HepG2 (cell line): ENCODE data around the gene FAM114A1. TPM values are rescaled to one million over a fixed set of nuclear protein-coding genes. Genes with fewer than 3 reads are reported as not detected.

Experiments used
- ATAC-seq: fragments of 200-7000 bp; cut with Tn5 transposase; 3 replicates; pipeline ENCODE4 v1.9.1; 2020; ENCODE audit warnings: mild to moderate bottlenecking, moderate library complexity
- BruUV-seq: library from RNA; stranded (reverse); fragments of 400-500 nt; replicated peaks from 2 replicates; lab custom pipeline; 2021; lab: Mats Ljungman, UMichigan
- CTCF ChIA-PET: fragments of 300-600 bp; formaldehyde crosslinking; extraction: SDS; loops from one replicate; lab custom pipeline; 2021; ENCODE audit warnings: low total read pairs, inconsistent platforms, low intra/inter-chr PET ratio; lab: Yijun Ruan, JAX
- POLR2A ChIA-PET: fragments of 350-600 bp; sonication (Branson Sonifier 250); formaldehyde crosslinking; loops from one replicate; lab custom pipeline; 2020; ENCODE audit warnings: antibody characterized with exemption, inconsistent platforms; lab: Yijun Ruan, JAX
- DNase-seq: peaks from one replicate; pipeline ENCODE4 v3.0.0-alpha.2; 2015; ENCODE audit warnings: low spot score
- FAIRE-seq: peaks from 3 replicates; lab custom pipeline; 2011; peaks lifted over from hg19 to GRCh38; lab: Jason Lieb, UNC
- H2AFZ ChIP-seq: one replicate; pipeline ENCODE4 v1.6.1; 2011; ENCODE audit warnings: low read length, inconsistent platforms
- H3K27ac ChIP-seq: fragments of 300-600 bp; 3 replicates; pipeline ENCODE4 v1.8.0; 2011; ENCODE audit warnings: mixed run types, mild to moderate bottlenecking, mixed read lengths, low read length, inconsistent platforms; ENCODE audit not compliant: insufficient read depth; ENCODE audit errors: extremely low read length
- H3K27me3 ChIP-seq, 2 experiments: fragments of 200-600 bp in 1 of 2; 2 replicates in 1 of 2; 3 replicates in 1 of 2; pipeline versions ENCODE4 v1.6.0 to v1.8.0; 2011; ENCODE audit warnings: low read length in 2 of 2, mild to moderate bottlenecking in 2 of 2, moderate library complexity in 2 of 2, inconsistent platforms in 1 of 2; ENCODE audit not compliant: insufficient read depth in 2 of 2, control insufficient read depth in 1 of 2
- H3K36me3 ChIP-seq, 2 experiments: fragments of 200-600 bp in 1 of 2; replicated peaks in 1 of 2; 2 replicates in 1 of 2; 3 replicates in 1 of 2; pipeline versions ENCODE4 v1.5.1 to v1.8.0; 2011; ENCODE audit warnings: low read length in 2 of 2, inconsistent platforms in 1 of 2; ENCODE audit not compliant: insufficient read depth in 2 of 2, control insufficient read depth in 1 of 2
- H3K4me1 ChIP-seq: 2 replicates; pipeline ENCODE4 v1.5.1; 2012; ENCODE audit warnings: low read length, inconsistent platforms; ENCODE audit not compliant: insufficient read depth
- H3K4me2 ChIP-seq: 2 replicates; pipeline ENCODE4 v1.6.0; 2011; ENCODE audit warnings: low read depth, low read length, inconsistent platforms
- H3K4me3 ChIP-seq, 3 experiments: fragments of 200-600 bp in 1 of 3; sonication (generic), shearing (Covaris generic) in 1 of 3; replicated peaks in 1 of 3; 2 replicates each; pipeline ENCODE4 v1.5.1; 2011 to 2016; ENCODE audit warnings: low read length in 3 of 3, inconsistent platforms in 2 of 3, low read depth in 2 of 3, mild to moderate bottlenecking in 2 of 3, control low read depth in 1 of 3, mixed read lengths in 1 of 3; ENCODE audit not compliant: insufficient read depth in 1 of 3
- H3K79me2 ChIP-seq: one replicate; pipeline ENCODE4 v1.6.1; 2011; ENCODE audit warnings: low read length, inconsistent platforms; ENCODE audit not compliant: insufficient read depth
- H3K9ac ChIP-seq: 2 replicates; pipeline ENCODE4 v1.6.0; 2011; ENCODE audit warnings: mild to moderate bottlenecking, low read depth, low read length, inconsistent platforms; ENCODE audit not compliant: insufficient read depth
- H3K9me3 ChIP-seq: 2 replicates; pipeline ENCODE4 v1.5.1; 2012; ENCODE audit warnings: mild to moderate bottlenecking, low read length
- H4K20me1 ChIP-seq: 2 replicates; pipeline ENCODE4 v1.6.0; 2011; ENCODE audit warnings: inconsistent platforms, mild to moderate bottlenecking, low read length, moderate library complexity; ENCODE audit not compliant: insufficient read depth
- CREB1 ChIP-seq, 2 experiments: fragments of 450-650 bp in 1 of 2; IDR thresholded peaks; 2 replicates each; pipeline ENCODE4 v1.6.1; 2016 to 2017; ENCODE audit warnings: control low read depth in 1 of 2, mild to moderate bottlenecking in 1 of 2, missing compliant biosample characterization in 1 of 2, missing genetic modification characterization in 1 of 2
- FOSL1 ChIP-seq: sonication (generic); formaldehyde crosslinking; IDR thresholded peaks from 2 replicates; pipeline ENCODE4 v1.9.0; 2021; ENCODE audit warnings: missing genetic modification reagents, borderline replicate concordance
- FOXK1 ChIP-seq: sonication (generic); formaldehyde crosslinking; IDR thresholded peaks from 2 replicates; pipeline ENCODE4 v1.4.0; 2020; ENCODE audit warnings: low read depth, missing genetic modification reagents, borderline replicate concordance
- GFI1 ChIP-seq: sonication (generic); formaldehyde crosslinking; IDR thresholded peaks from 2 replicates; pipeline ENCODE4 v1.5.0; 2020; ENCODE audit warnings: missing genetic modification reagents, mild to moderate bottlenecking, borderline replicate concordance
- HDAC1 ChIP-seq: sonication (generic); formaldehyde crosslinking; IDR thresholded peaks from 2 replicates; pipeline ENCODE4 v1.5.1; 2020; ENCODE audit warnings: mild to moderate bottlenecking, missing genetic modification reagents
- PAX8 ChIP-seq: sonication (generic); formaldehyde crosslinking; IDR thresholded peaks from 2 replicates; pipeline ENCODE4 v1.8.0; 2022; ENCODE audit warnings: mild to moderate bottlenecking, missing genetic modification reagents, borderline replicate concordance
- PHF5A ChIP-seq: IDR thresholded peaks from one replicate; pipeline ENCODE4 v1.6.1; 2018; ENCODE audit warnings: low read depth, missing genetic modification reagents; ENCODE audit not compliant: unreplicated experiment
- RXRA ChIP-seq: sonication (generic); formaldehyde crosslinking; IDR thresholded peaks from 2 replicates; pipeline ENCODE4 v1.5.1; 2020; ENCODE audit warnings: missing genetic modification reagents
- SCMH1 ChIP-seq: sonication (generic); formaldehyde crosslinking; IDR thresholded peaks from 2 replicates; pipeline ENCODE4 v1.9.0; 2021; ENCODE audit warnings: missing genetic modification reagents, mild to moderate bottlenecking, borderline replicate concordance
- TARDBP ChIP-seq: sonication (generic); formaldehyde crosslinking; IDR thresholded peaks from 2 replicates; pipeline ENCODE4 v1.8.0; 2022; ENCODE audit warnings: mild to moderate bottlenecking, missing genetic modification reagents
- TEAD3 ChIP-seq: optimal IDR thresholded peaks from 2 replicates; pipeline ENCODE3; 2016; ENCODE audit warnings: borderline replicate concordance
- TRIM24 ChIP-seq: sonication (generic); formaldehyde crosslinking; IDR thresholded peaks from 2 replicates; pipeline ENCODE4 v1.8.0; 2022; ENCODE audit warnings: mild to moderate bottlenecking, missing genetic modification reagents
- ZFAT ChIP-seq: sonication (generic); formaldehyde crosslinking; conservative IDR thresholded peaks from 2 replicates; pipeline ENCODE4 v1.8.1; 2023; ENCODE audit warnings: missing genetic modification reagents, inconsistent platforms
- ZNF224 ChIP-seq: sonication (generic); formaldehyde crosslinking; IDR thresholded peaks from 2 replicates; pipeline ENCODE4 v1.5.0; 2020; ENCODE audit warnings: mild to moderate bottlenecking, missing genetic modification reagents
- ZNF235 ChIP-seq: sonication (generic); formaldehyde crosslinking; IDR thresholded peaks from 2 replicates; pipeline ENCODE4 v1.8.1; 2023; ENCODE audit warnings: mild to moderate bottlenecking, missing genetic modification reagents, borderline replicate concordance
- ZNF343 ChIP-seq: sonication (generic); formaldehyde crosslinking; IDR thresholded peaks from 2 replicates; pipeline ENCODE4 v1.4.0; 2020; ENCODE audit warnings: mild to moderate bottlenecking, missing genetic modification reagents
- ZNF558 ChIP-seq: sonication (generic); formaldehyde crosslinking; IDR thresholded peaks from 2 replicates; pipeline ENCODE4 v1.9.0; 2022; ENCODE audit warnings: mild to moderate bottlenecking, missing genetic modification reagents, borderline replicate concordance
- ZNF619 ChIP-seq: sonication (generic); formaldehyde crosslinking; IDR thresholded peaks from 2 replicates; pipeline ENCODE4 v1.4.0; 2020; ENCODE audit warnings: mild to moderate bottlenecking, missing genetic modification reagents
- ZNF776 ChIP-seq: sonication (generic); formaldehyde crosslinking; IDR thresholded peaks from 2 replicates; pipeline ENCODE4 v1.4.0; 2020; ENCODE audit warnings: mild to moderate bottlenecking, missing genetic modification reagents
- WGBS: methylation state at CpG from one replicate; pipeline ENCODE4 v1.1.6; 2017; ENCODE audit warnings: low lambda C conversion rate; 5-methylcytosine and 5-hydroxymethylcytosine counted together
- in situ Hi-C: cut with HindIII; loops from 2 replicates; pipeline ENCODE4 v1.10.0; 2017; ENCODE audit warnings: low pct_unique_long_range_greater_than_20kb; ENCODE audit not compliant: extremely low pct_ligation_motif_present
- intact Hi-C: fragments of 100-400 bp; cut with micrococcal nuclease; formaldehyde crosslinking; loops from one replicate; pipeline ENCODE4 v1.10.0; 2022; ENCODE audit not compliant: unreplicated experiment
- polyA plus RNA-seq, 8 experiments: library from polyadenylated mRNA; depleted of rRNA in 3 of 8; stranded (reverse) in 7 of 8; unstranded in 1 of 8; fragments of >200 nt; fragmentation: Illumina TruSeq in 4 of 8; extraction: Trizol in 4 of 8; gene quantifications; 2 replicates each; pipeline versions ENCODE4 v1.2.1 to v1.2.3, GENCODE V29; 2011 to 2016; ENCODE audit warnings: low read depth in 4 of 8, missing spikeins in 1 of 8, mixed read lengths in 1 of 8; ENCODE audit not compliant: insufficient read depth in 1 of 8
- total RNA-seq, 5 experiments: library from RNA; depleted of rRNA; stranded (reverse); fragments of >200 nt; fragmentation: Illumina TruSeq; extraction: Trizol; gene quantifications; 2 replicates each; pipeline ENCODE4 v1.2.3, GENCODE V29; 2016; ENCODE audit warnings: low read depth in 1 of 5
- TF ChIP-seq, protein P1 (sequence below): sonication (generic); formaldehyde crosslinking; IDR thresholded peaks from 2 replicates; pipeline ENCODE4 v1.4.0; 2020; ENCODE audit warnings: mild to moderate bottlenecking, missing genetic modification reagents

Gene FAM114A1
- total and polyA plus RNA-seq, 2 of the 13 experiments (the other 11 are each of a cell fraction or from before 2014, with no cell fraction given): 61.0 to 76.9 TPM

DNA sequence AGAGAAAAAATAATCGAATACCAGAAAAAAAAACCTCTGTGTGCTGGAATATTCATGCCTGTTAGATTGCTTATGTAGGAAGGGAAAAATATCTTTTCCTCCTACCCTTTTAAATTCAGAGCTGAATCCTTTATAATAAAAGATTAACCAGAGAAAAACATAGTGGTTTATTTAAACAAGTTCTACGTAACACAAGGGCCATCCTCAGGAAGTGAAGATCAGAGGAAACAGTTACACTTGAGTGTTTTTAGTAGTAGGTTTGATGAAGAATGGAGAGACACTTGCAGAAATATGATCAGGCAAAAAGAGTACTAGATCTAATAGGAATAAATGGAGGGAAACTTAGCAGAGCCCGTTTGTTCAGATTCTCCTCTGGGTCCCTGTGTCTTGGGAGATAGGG lies 98.3 kb downstream of the FAM114A1 start:
- in situ Hi-C loops: no loop called here
- FAIRE-seq: no peak
- H3K4me3 ChIP-seq: no peak overlapping the region

DNA sequence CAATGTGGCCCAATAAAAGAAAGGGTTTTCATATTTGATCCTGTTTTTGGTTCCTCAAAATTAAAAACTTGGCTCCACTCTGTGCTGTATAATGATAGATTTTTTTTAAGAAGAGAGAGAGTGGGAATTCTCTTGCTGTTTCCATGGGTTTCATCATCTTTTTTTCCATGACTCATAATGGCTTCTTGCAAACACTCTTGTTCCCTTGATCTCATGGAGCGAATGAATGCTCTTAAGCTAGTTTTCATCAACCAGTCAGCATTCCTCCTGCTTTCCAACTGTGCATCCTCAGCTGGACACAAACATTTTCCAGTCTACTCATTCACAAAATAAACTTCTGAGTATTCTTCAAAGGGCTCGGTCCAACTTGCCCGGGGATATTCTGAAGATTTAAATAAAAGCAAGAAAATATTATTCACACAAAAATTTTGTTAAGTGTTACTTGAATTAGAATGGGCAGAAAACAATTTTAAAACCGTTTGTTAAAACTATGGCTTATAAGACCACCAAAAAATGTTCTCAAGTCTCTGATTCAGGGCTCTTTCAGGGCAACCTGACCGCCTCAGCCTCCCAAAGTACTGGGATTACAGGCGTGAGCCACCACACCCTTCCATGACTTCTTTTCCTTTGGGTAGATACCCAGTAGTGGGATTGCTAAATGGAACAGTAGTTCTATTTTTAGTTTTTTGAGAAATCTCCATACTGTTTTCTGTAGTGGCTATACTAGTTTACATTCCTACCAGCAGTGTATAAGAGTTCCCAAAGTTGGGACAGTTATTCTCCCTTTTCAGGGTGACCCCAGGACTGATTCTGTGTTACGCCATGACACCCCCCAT lies 99.9 kb downstream of the FAM114A1 start:
- Histone ChIP-seq H3K9ac (no peak overlapping the region), H3K4me2 (no peak overlapping the region), H3K79me2 (no peaks in the 10 kb centered on the region), H3K4me3 (no peak overlapping the region), H2AFZ (no peak overlapping the region), H3K27ac (no peak overlapping the region), H3K9me3 (no peaks in the 10 kb centered on the region), H3K4me1 (peaks cover 27% of the 10 kb centered on the region), H3K27me3 (no peaks in the 10 kb centered on the region), H3K36me3 (no peaks in the 10 kb centered on the region), H4K20me1 (no peaks in the 10 kb centered on the region)
- ChIA-PET CTCF (no interaction called here), POLR2A (interaction anchor here (0.7 to 1.3 kb wide), 4 partner anchors 12 to 79 kb away, joined by 3 to 11 read pairs (median 4); no protein-coding TSS in a partner anchor)
- in situ Hi-C loops: no loop called here
- FAIRE-seq (no peak), DNase-seq (peak; percentile 77), ATAC-seq (peak; percentile 46; the same call in 2 of the 3 replicates)
- intact Hi-C loops: no loop called here
- BruUV-seq: no TSS peak
- WGBS: 76% methylated on average over 7 of the region's 7 CpGs
- TF ChIP-seq CREB1 (IDR thresholded peaks at IDR 0.05) (peak; percentile 32; the same call in 1 of the 2 replicates), CREB1 (CRISPR knock-in tag; IDR thresholded peaks at IDR 0.05) (no peak), FOXK1 (CRISPR knock-in tag) (no peak), PAX8 (CRISPR knock-in tag) (no peak), ZNF235 (CRISPR knock-in tag) (no peak), TRIM24 (no peak), ZFAT (no peak), SCMH1 (no peak), RXRA (CRISPR knock-in tag) (no peak), ZNF776 (no peak), HDAC1 (no peak), TEAD3 (no peak), TARDBP (no peak), FOSL1 (peak; percentile 63; the same call in 1 of the 2 replicates), ZNF558 (CRISPR knock-in tag) (no peak), ZNF224 (CRISPR knock-in tag) (no peak), ZNF343 (CRISPR knock-in tag) (no peak), ZNF619 (CRISPR knock-in tag) (no peak)
- TF ChIP-seq, protein P1, sequence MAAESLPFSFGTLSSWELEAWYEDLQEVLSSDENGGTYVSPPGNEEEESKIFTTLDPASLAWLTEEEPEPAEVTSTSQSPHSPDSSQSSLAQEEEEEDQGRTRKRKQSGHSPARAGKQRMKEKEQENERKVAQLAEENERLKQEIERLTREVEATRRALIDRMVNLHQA: peak; percentile 83; the same call in 1 of the 2 replicates

More for the DNA sequence above, 98.3 kb downstream of the FAM114A1 start:
- H3K4me2 ChIP-seq: no peak overlapping the region
- DNase-seq (no peak), ATAC-seq (no peak)
- H2AFZ ChIP-seq: no peak overlapping the region
- TF ChIP-seq PHF5A (CRISPR knock-in tag) (no peak), GFI1 (CRISPR knock-in tag) (no peak)
- no peak overlapping the region for H3K9ac ChIP-seq
- H4K20me1 ChIP-seq: no peaks in the 10 kb centered on the region
- CTCF ChIA-PET: no interaction called here
- no TSS peak for BruUV-seq
- H3K27me3 ChIP-seq: no peaks in the 10 kb centered on the region
- H3K79me2 ChIP-seq: no peaks in the 10 kb centered on the region
- intact Hi-C loops: no loop called here
- POLR2A ChIA-PET: interaction anchor here (1.0 kb wide), 1 partner anchor 78 kb away, joined by 10 read pairs; no protein-coding TSS in a partner anchor
- H3K9me3 ChIP-seq: no peaks in the 10 kb centered on the region
- H3K27ac ChIP-seq: no peak overlapping the region
- WGBS: 65% methylated on average over 3 of the region's 3 CpGs
- H3K4me1 ChIP-seq: peaks cover 27% of the 10 kb centered on the region
- H3K36me3 ChIP-seq: no peaks in the 10 kb centered on the region
